DMS53 (cell line): ENCODE results near the gene EPHB6.

Experiments
- DNase-seq: peaks from one replicate; lab custom pipeline; 2025; lab: John Stamatoyannopoulos, UW

EPHB6 gene

GRCh38 chr7:142833174-142834048 is 21.5 kb upstream of the EPHB6 start:
- DNase-seq = no peak

GRCh38 chr7:142835487-142835886 is 19.4 kb upstream of the EPHB6 start:
- no peak for DNase-seq

DNA sequence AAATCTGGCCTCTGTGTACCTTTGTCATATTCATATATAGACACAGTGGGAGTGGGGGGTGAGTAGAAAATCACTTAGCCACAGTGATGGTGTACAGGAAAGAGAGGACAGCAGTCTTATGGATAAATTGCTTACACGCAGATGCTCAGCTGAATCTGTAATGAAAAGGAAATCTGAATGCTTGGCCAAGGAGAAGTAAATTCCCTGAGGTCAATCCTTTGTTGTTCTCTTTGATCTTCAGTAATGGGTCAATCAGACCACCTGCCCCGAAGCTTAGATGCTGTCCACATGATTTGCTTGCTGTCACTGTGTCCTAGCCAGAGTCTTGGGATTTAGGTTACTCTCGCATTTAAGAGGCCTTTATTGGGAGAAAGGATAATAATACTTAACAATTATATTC is 18.4 kb upstream of the EPHB6 start:
- DNase-seq = no peak

DNA sequence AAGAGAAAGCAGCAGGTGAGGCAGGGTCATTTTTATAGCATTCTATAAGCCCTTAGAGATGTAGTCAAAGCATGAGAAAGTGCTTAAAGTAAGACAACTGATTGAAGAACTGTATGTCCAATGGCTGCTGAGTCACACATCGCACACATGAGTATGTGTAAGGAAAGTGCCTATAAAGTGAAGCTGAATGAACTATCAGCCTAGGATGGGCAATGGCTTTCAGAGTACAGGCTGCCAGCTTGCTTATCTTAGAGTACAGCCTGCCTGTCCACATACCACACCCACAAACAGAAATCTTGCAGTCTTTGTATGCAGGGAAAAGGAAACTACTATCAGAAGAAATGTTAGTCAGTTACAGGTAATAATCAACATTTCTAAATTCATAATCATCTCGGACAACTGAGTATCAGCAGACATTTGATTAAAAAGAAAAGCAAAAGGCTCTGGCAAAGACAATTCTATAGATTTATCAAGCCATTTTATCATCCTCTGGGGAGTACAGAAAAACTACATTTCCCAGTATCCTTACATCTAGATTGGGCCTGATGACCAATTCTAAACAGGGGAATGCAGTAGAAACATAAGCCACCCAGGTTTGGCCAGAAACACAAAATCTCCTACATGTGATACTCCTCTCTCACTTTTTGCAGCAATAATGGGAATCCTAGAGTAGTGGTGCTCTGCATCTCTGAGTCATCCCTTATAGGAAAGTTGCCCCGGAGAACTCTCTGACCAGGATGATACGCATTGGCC is 16.2 kb upstream of the EPHB6 start:
- no peak for DNase-seq

DNA sequence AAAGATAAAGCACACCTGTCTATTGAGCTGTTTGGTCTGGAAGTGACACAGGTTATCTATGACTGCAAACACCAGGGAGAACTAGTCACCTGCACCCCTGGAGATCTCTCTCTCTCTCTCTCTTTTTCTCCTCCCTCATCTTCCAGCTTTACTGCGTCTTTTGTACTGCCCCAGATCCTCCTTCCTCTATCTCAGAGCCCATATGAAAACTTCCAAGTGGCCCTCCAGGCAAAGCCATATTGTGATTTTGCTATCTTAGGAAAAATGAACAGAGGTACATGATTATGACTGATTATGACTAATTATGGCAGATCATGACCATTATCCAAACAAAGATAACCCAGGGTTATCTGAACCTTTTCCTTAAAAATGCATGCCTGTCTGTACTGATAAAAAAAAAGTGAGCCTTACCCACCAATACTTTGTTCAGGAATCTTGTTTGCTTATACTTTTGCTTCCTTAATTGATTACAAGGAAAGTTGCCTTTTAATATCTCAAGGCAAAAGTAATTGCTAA is 12.6 kb upstream of the EPHB6 start:
- DNase-seq = no peak

- no peak for DNase-seq
Measured at GRCh38 chr7:142847353-142847752, 7.5 kb upstream of the EPHB6 start.

- no peak for DNase-seq
Measured at GRCh38 chr7:142851269-142851668, 3.6 kb upstream of the EPHB6 start.

DNA sequence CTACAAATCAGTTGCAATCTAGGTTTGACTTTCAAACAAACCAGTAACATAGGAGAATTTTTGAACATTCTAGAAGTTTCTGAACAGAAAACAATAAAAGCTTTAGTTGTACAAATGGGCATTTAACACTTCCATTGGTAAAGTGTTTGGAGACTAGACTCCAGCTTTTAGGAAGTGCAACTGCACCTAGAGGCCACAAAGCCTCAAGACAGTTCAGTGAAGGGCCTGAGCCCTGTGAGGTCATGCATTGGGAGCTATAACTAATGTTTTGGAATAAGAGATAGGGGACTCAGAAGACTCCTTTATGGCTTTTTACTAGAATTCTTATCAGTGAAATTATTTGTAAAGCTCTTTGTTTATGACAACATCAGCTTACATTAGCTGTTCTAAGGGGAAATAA is 3.0 kb upstream of the EPHB6 start:
- DNase-seq = no peak

GRCh38 chr7:142853739-142854371 is 1.0 kb upstream of the EPHB6 start:
- peak; percentile 43 for DNase-seq

- no peak for DNase-seq
Measured at GRCh38 chr7:142855114-142855743, 353 bp downstream of the EPHB6 start.

DNA sequence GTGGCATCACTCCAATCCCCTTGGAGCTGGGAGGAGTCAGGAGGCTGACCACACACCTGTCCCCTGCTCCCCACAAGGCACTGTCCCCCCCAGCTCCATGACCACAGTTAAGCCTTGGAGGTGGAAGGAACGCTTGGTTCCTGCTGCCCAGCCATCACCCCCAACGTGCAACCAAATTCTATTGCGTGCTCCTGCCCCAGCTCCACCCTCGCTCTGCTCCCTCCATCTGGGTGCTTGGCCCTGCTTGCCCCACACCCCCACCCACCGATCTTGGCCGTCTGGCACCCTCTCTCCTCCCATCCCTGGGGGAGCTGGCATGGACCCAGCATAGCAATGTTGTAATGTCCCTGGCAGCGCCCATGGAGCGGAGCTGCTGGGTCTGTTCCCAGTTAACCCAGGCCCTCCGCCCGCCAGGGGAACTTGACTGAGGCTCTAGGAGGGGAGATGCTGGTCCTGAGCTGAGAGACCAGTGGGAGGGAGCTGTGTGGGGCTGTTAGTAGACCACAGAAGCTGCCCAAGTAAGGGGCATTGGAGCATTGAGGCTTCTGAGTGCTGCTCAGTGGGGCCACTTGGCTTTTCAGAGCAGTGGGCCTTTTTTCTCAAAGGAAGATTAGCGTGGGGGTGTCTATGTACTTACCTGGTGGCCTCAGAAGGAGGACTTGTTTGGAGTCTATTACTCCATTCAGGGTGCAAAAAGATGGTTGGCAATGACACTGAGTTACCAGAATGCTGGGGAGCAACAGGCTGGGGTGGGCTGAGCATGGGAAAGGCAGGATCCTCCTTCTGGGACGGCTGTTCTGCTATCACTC is 1.1 kb downstream of the EPHB6 start:
- DNase-seq = no peak

DNA sequence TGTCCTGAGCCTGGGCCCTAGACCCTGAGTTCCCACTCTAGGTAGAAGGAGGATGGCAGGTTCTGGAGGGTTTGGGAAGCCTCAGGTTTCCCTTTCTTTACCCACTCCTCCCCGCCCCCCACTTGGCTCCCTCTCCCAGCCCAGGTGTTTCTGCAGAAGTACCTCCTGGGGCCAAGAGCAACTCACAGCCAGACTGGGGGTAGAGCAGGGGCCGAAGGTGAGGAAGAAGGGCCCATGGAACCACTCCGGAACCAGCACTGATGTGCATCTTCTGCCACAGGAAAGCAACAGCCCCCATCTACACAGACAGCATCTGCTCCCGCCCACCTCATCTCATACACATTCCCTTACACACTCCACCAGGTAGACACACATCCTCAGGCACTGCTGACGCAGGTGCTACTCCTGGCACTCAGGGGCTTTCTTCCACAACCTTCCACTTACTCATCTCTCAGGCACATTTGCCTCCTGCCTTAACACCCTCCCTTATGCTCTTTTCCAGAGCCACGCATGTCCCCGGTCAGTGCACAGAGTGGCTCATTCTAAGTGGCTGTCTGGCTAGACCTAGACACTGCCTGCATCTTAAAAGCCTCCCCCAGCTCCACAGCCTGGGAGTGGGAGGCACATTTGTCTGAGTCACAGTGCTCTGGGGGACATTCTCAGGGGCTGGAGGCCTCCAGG is 1.8 kb downstream of the EPHB6 start:
- DNase-seq = no peak

GRCh38 chr7:142857625-142858024 is 2.7 kb downstream of the EPHB6 start:
- no peak for DNase-seq

DNA sequence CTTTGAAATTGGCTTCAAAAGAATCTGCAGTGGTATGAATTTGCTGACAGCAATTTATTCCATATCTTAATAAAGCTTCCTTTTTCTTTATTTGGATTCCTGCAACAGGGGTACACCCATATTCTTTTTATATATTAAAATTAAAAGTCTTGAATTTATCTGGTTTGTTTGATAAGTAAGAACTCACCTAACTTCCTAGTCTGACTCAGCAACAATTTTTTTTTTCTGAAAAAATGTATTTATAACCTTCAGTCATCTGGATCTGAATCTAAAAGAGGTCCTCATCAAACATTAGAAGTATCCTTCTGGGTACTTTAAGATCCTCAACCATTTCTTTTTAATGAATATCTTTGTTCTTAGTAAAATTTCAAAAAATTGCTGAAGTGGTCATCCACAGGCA is 4.5 kb downstream of the EPHB6 start:
- DNase-seq = no peak

DNA sequence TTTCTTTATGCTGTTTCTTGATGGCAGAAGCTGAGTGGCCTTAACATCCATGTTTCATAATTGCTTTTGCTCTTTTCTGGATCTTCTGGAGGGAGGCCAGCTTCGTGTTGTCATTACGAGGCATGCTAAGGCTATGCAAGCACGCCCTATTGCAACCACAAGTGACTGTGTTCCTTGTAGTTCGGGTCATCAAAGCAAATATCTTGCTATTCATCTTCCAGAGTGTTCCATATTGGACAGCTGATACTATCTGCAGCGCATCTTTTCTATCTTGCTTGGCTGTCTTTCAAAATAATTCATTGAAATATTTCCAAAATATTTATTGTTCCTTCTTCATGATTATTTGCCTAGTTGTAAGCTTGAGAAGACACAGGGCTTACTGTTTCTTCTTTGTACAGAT is 5.0 kb downstream of the EPHB6 start:
- DNase-seq = no peak

DNA sequence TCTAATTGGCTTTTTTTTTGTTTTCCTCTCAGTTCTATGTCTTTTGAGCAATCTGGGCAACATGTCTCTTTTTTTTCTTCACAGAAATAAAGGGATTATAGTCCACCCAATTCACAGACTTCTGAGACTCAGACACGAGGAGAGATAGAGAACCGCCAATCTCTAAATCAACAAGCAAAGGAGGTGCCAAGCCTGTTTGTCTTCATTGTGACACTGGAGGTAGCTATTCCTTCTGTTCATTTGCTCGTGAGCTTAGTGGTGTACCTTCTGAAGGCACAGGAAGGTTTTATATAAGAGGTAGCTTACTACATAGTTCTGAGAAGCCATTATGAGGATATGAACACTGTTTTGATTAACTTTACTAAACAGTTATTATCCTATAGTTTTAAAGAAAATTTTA is 6.1 kb downstream of the EPHB6 start:
- no peak for DNase-seq

DNA sequence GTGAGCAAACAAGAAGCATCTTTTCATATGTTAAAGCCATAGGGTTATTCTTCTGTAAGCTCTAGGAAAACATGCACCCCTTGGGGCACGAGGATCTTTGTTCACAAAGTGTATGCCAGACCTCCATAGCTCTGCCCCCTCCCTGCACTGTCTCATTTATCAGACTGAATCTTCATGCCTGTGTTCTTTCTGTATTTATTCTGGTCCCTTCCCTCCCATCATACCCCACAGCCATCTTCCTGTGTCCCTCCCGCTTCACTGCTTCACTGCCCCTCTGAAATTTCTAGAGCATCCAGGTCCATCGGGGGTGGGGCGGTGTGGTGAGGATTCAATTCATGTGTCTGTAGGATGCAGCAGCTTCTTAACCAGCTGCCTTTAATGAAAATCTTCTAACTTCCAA is 7.5 kb downstream of the EPHB6 start:
- no peak for DNase-seq

DNA sequence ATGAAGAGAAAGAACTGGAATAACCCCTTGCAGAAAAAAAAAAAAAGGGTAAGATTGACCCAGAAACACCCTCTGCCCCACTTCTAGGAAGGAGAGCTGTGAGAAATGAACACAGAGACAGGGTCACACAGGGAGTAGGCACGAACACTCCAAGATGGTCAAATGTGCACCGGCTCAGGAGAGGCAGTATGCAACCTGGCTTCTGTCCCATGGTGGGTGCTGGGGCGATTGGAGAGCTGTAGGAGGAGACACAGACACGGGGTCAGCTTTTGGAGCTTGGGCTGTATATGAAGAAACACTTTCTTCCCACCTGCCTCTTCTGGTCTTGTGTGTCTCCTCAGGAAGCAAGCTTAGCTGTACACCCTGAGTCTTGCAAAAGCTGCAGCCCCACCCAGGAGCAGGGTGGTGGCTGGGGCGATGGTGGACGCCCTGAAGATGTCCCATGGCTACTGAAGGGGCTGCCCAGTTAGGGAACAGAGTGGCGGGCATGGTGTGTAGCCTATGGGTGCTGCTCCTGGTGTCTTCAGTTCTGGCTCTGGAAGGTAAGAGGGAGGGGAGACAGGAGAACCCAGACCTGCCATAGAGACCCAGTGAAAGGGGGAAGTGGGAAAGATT is 8.0 kb downstream of the EPHB6 start:
- no peak for DNase-seq

DNA sequence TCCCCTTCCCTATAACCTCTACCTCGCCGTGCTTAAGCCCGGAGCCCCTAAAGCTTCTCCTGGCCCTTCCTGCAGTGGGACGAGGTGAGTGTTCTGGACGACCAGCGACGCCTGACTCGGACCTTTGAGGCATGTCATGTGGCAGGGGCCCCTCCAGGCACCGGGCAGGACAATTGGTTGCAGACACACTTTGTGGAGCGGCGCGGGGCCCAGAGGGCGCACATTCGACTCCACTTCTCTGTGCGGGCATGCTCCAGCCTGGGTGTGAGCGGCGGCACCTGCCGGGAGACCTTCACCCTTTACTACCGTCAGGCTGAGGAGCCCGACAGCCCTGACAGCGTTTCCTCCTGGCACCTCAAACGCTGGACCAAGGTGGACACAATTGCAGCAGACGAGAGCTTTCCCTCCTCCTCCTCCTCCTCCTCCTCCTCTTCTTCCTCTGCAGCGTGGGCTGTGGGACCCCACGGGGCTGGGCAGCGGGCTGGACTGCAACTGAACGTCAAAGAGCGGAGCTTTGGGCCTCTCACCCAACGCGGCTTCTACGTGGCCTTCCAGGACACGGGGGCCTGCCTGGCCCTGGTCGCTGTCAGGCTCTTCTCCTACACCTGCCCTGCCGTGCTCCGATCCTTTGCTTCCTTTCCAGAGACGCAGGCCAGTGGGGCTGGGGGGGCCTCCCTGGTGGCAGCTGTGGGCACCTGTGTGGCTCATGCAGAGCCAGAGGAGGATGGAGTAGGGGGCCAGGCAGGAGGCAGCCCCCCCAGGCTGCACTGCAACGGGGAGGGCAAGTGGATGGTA is 9.2 kb downstream of the EPHB6 start:
- no peak for DNase-seq
